ENCODE data around the gene RUFY1. TPM values are rescaled to one million over a fixed set of nuclear protein-coding genes. Genes with fewer than 3 reads are reported as not detected.

RUFY1 gene
- total RNA-seq, 1 experiment from 2014 or later, result 40.9 TPM

DNA sequence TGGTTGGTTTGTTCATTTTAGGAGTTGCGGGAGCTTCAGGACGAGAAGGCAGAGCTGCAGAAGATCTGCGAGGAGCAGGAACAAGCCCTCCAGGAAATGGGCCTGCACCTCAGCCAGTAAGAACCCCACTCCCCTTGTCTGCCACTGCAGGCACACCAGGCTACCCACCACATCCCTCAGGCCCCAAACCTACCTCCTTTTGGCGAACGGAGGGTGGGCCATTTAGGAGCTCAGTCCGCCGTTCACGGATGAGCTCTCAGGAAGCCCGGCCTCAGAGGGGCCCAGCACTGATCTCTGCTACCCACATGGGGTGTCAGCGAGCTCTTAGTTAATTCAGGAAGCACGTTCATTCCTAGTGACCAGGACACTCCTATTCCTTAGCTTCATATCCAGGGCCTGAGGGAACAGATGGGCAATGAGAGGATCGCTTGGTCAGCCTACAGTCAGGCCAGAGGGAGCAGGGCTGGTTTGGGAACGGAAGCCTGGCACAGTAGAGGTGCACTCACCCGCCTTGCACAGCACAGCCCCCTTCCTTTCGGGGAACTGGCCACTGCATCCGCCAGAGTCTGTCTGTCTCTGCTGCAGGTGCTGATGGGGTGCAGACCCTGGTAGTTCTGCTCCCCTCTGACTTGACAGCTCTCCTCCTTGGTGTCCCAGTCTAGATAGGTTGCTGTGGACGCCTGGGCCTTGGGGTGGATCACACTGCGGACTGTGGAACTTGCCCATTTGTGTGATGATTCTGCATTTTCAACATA is 51.7 kb downstream of the RUFY1 start:
- H3K4me3 ChIP-seq (ENCODE audit: low read length), result no peak overlapping the region
- H3K36me3 ChIP-seq (ENCODE audit: insufficient read depth, low read length), result peaks cover 22% of the 10 kb centered on the region

DNA sequence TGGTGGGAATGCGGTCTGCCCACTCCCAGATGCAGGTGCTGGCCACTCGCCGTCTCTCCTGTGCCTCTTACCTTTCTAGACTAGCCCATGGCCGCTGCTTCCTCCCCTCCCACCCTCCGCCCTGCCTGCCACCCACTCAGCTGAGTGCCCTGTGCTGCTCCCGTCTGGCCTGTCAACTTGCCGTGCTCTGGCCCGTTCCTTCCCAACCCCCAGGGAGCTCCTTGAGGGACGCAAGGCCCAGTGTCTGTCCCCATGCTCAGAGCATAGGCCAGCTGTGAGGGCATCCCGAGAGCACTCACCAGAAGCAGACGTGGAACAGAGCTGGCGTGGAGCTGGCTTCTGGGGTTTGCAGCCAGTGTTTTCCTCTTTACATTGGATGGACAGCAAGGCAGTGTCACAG is 53.0 kb downstream of the RUFY1 start:
- H3K4me3 ChIP-seq (ENCODE audit: low read length), result no peak overlapping the region
- peak; percentile 5 for DNase-seq

More for the DNA sequence above, 51.7 kb downstream of the RUFY1 start:
- Histone ChIP-seq H3K9me3 (ENCODE audit: low read length) (no peaks in the 10 kb centered on the region), H3K27ac (ENCODE audit: low read length) (no peak overlapping the region), H3K79me2 (ENCODE audit: low read length) (no peaks in the 10 kb centered on the region), H3K4me2 (ENCODE audit: low read depth, low read length, poor library complexity, severe bottlenecking) (no peak overlapping the region), H3K27me3 (ENCODE audit: low read length) (no peaks in the 10 kb centered on the region), H3K4me1 (ENCODE audit: low read length) (no peaks in the 10 kb centered on the region), H4K20me1 (ENCODE audit: insufficient read depth, low read depth, low read length) (no peaks in the 10 kb centered on the region; the same call in 1 of the 2 replicates), H3K9me2 (replicated peaks; ENCODE audit: insufficient read depth, low read length) (no peaks in the 10 kb centered on the region), H2AFZ (ENCODE audit: low read length) (no peak overlapping the region), H3K9ac (ENCODE audit: low read length) (no peak overlapping the region)
- no peak for DNase-seq

DNA sequence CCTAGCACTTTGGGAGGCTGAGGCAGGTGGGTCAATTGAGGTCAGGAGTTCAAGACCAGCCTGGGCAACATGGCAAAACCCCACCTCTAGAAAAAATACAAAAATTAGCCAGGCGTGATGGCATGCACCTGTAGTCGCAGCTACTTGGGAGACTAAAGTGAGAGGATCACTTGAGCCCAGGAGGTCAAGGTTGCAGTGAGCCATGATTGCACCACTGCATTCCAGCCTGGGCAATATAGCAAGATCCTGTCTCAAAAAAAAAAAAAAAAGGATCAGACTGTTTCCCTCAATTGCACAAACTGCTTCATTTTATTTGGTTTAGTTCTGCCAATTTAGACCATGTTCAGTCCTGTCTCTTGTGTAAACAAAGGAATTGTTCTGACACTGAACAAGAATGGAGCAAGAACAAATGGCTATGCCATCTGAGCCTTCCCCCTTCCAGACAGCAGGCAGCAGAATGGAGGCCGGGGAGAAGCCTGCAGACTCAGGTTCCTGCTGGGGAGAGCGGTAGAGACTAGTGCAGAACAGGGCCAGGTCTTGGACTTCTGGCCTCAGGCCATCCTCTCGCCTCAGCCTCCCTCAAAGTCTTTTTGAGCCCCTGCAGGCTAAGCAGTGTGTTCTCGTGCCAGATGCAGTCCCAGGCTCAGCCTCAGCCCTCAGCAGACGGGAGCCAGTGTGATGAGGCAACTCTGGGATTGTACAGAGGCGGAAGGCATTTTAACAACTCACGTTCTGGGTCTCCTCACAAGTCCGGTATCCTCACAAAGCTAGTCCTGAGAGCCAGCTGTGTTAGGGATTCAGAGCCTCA is 54.9 kb downstream of the RUFY1 start:
- H3K4me3 ChIP-seq (ENCODE audit: low read length), result no peak overlapping the region
- H3K9ac ChIP-seq (ENCODE audit: low read length), result no peak overlapping the region
- no peaks in the 10 kb centered on the region for H3K9me3 ChIP-seq (ENCODE audit: low read length)
- H3K27me3 ChIP-seq (ENCODE audit: low read length), result no peaks in the 10 kb centered on the region
- no peak overlapping the region for H3K27ac ChIP-seq (ENCODE audit: low read length)
- peak; percentile 48 for DNase-seq
- H3K4me1 ChIP-seq (ENCODE audit: low read length), result no peaks in the 10 kb centered on the region
- H3K79me2 ChIP-seq (ENCODE audit: low read length), result no peaks in the 10 kb centered on the region
- H2AFZ ChIP-seq (ENCODE audit: low read length), result no peak overlapping the region
- H3K4me2 ChIP-seq (ENCODE audit: low read depth, low read length, poor library complexity, severe bottlenecking), result no peak overlapping the region
- H3K36me3 ChIP-seq (ENCODE audit: insufficient read depth, low read length), result peaks cover 10% of the 10 kb centered on the region; the same call in 1 of the 2 replicates
- no peaks in the 10 kb centered on the region for H3K9me2 ChIP-seq (replicated peaks; ENCODE audit: insufficient read depth, low read length)
- H4K20me1 ChIP-seq (ENCODE audit: insufficient read depth, low read depth, low read length), result no peaks in the 10 kb centered on the region; the same call in 1 of the 2 replicates

More for the DNA sequence above, 53.0 kb downstream of the RUFY1 start:
- no peaks in the 10 kb centered on the region; the same call in 1 of the 2 replicates for H4K20me1 ChIP-seq (ENCODE audit: insufficient read depth, low read depth, low read length)
- H3K9me2 ChIP-seq (replicated peaks; ENCODE audit: insufficient read depth, low read length), result no peaks in the 10 kb centered on the region
- no peak overlapping the region for H3K27ac ChIP-seq (ENCODE audit: low read length)
- H3K36me3 ChIP-seq (ENCODE audit: insufficient read depth, low read length), result peaks cover 17% of the 10 kb centered on the region
- H3K27me3 ChIP-seq (ENCODE audit: low read length), result no peaks in the 10 kb centered on the region
- H2AFZ ChIP-seq (ENCODE audit: low read length), result no peak overlapping the region
- H3K9me3 ChIP-seq (ENCODE audit: low read length), result no peaks in the 10 kb centered on the region
- H3K9ac ChIP-seq (ENCODE audit: low read length), result no peak overlapping the region
- no peaks in the 10 kb centered on the region for H3K79me2 ChIP-seq (ENCODE audit: low read length)
- no peaks in the 10 kb centered on the region for H3K4me1 ChIP-seq (ENCODE audit: low read length)
- no peak overlapping the region for H3K4me2 ChIP-seq (ENCODE audit: low read depth, low read length, poor library complexity, severe bottlenecking)

DNA sequence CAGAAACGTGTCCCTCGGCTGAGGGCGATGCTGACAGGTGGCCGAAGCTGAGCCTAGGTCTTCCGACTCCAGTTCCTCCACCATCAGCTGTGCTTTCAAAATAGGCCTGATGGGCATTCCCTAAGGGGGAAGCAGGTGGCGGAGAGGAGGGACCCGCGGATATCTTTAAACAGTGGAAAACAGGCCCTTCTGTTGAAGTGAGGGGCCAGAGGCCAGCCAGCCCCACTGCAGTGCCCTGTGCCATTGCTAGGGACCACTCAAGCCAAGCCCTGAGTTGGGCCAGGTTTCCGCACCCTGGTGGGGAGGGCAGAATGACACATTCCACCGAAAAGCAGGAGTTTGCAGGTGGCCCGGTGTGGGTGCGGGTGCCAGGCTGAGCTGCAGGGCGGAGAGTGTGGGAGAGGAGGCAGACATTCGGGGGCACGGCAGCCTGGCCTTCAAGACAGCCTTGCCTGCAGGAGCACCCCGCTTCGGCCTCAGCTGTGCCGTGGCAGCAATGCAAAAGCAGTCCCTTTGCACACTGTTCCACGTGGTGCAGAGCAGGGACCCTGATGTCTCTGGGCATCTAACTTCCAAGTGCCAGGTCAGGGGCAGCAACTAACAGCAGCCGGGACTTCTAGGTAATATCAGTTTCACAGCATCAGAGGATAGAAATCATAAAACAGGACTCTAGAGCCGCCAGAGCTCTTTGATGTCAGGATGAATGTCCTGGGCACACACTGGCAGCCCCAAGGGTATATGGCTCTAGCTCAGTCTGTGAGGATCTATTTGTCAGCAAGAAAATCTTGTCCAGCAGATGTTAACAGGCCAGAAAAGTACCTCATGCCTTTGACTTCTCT is 55.9 kb downstream of the RUFY1 start:
- Histone ChIP-seq H4K20me1 (ENCODE audit: insufficient read depth, low read depth, low read length) (peaks cover 9% of the 10 kb centered on the region; the same call in 1 of the 2 replicates), H3K27me3 (ENCODE audit: low read length) (no peaks in the 10 kb centered on the region), H3K4me2 (ENCODE audit: low read depth, low read length, poor library complexity, severe bottlenecking) (no peak overlapping the region), H3K9me3 (ENCODE audit: low read length) (no peaks in the 10 kb centered on the region), H2AFZ (ENCODE audit: low read length) (no peak overlapping the region), H3K4me3 (ENCODE audit: low read length) (no peak overlapping the region), H3K36me3 (ENCODE audit: insufficient read depth, low read length) (peaks cover 19% of the 10 kb centered on the region; the same call in 1 of the 2 replicates), H3K27ac (ENCODE audit: low read length) (no peak overlapping the region), H3K9me2 (replicated peaks; ENCODE audit: insufficient read depth, low read length) (no peaks in the 10 kb centered on the region), H3K4me1 (ENCODE audit: low read length) (no peaks in the 10 kb centered on the region), H3K79me2 (ENCODE audit: low read length) (no peaks in the 10 kb centered on the region), H3K9ac (ENCODE audit: low read length) (no peak overlapping the region)
- DNase-seq, result peak; percentile 42

DNA sequence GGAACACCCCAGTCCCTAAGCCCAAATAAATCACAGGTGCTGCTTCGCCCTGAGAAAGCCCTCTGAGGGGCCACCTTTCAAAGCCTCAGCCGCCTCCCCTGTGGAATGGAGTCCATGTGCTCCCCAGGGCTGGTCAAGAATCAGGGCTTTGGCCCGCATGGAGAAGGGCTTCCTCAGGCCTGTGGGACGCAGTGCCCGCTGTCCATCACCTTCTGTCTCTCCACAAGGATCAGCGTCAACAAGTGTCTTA is 56.5 kb downstream of the RUFY1 start:
- H3K9me2 ChIP-seq (replicated peaks; ENCODE audit: insufficient read depth, low read length), result no peaks in the 10 kb centered on the region
- H3K36me3 ChIP-seq (ENCODE audit: insufficient read depth, low read length), result peaks cover 19% of the 10 kb centered on the region; the same call in 1 of the 2 replicates
- H3K9ac ChIP-seq (ENCODE audit: low read length), result no peak overlapping the region

DNA sequence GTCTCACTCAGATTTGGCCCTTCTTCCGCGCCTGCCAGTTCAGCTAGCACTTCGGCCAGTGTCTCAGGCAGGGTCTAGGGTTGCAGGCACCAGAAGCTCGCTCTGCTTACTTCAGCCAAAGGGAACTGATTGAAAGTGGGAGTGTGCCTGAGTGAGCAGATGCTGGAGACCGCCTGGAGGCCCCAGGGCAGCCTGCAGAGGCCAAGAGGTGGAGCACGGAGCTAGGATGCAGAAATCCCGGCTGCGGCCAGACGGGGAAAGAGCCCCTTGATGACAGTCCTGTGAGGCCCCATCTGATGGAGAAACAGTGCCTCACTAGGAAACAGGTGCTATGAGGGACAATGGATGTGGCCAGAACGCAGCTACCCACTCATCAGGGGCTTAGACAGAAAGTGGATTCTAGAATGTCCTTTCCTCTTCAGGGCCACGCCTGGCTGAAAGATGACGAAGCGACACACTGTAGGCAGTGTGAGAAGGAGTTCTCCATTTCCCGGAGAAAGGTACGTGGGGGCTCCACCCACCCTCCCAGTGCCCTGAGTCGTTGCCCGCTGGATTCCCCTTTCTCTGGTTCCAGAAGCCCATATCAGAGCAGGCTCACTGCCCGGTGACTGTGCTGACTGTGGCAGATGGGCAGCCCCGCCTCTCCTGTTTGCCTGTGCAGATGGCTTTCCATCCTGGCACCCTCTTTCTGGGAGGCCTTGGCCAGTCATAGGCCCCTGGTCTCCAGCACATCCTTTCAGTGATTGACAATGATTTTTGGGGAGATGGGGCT is 57.0 kb downstream of the RUFY1 start:
- Histone ChIP-seq H3K9ac (ENCODE audit: low read length) (no peak overlapping the region), H3K79me2 (ENCODE audit: low read length) (no peaks in the 10 kb centered on the region), H3K4me2 (ENCODE audit: low read depth, low read length, poor library complexity, severe bottlenecking) (no peak overlapping the region), H3K27ac (ENCODE audit: low read length) (no peak overlapping the region), H3K36me3 (ENCODE audit: insufficient read depth, low read length) (peaks cover 19% of the 10 kb centered on the region; the same call in 1 of the 2 replicates), H4K20me1 (ENCODE audit: insufficient read depth, low read depth, low read length) (peaks cover 9% of the 10 kb centered on the region; the same call in 1 of the 2 replicates), H3K27me3 (ENCODE audit: low read length) (no peaks in the 10 kb centered on the region), H3K9me2 (replicated peaks; ENCODE audit: insufficient read depth, low read length) (no peaks in the 10 kb centered on the region), H2AFZ (ENCODE audit: low read length) (no peak overlapping the region), H3K4me3 (ENCODE audit: low read length) (no peak overlapping the region), H3K4me1 (ENCODE audit: low read length) (no peaks in the 10 kb centered on the region), H3K9me3 (ENCODE audit: low read length) (no peaks in the 10 kb centered on the region)
- DNase-seq, result peak; percentile 59

More for the DNA sequence above, 56.5 kb downstream of the RUFY1 start:
- Histone ChIP-seq H3K79me2 (ENCODE audit: low read length) (no peaks in the 10 kb centered on the region), H3K27me3 (ENCODE audit: low read length) (no peaks in the 10 kb centered on the region), H3K9me3 (ENCODE audit: low read length) (no peaks in the 10 kb centered on the region), H3K4me1 (ENCODE audit: low read length) (no peaks in the 10 kb centered on the region), H2AFZ (ENCODE audit: low read length) (no peak overlapping the region), H3K27ac (ENCODE audit: low read length) (no peak overlapping the region), H3K4me2 (ENCODE audit: low read depth, low read length, poor library complexity, severe bottlenecking) (no peak overlapping the region), H4K20me1 (ENCODE audit: insufficient read depth, low read depth, low read length) (peaks cover 9% of the 10 kb centered on the region; the same call in 1 of the 2 replicates), H3K4me3 (ENCODE audit: low read length) (no peak overlapping the region)
- DNase-seq, result peak; percentile 52

DNA sequence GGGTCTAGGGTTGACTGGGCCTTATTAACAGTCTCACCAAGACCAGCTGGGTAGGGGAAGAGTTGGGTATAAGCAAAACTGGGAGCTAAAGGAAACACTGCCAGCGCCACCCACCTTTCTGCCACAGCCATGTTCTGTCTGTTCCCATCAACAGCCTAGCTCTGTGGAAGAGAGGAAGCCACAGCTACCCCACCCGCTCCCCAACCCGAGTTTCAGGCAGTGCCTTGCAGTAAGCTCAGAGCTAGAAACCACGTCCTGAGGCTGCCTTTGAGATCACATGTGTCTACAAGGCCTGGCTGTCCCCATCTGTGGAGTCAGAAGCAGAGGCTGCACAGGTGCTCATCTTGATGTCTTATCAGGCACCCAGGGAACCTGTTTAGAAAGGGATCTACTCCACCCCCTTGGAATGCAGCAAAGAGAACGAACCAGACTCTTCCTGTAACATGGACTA is 57.8 kb downstream of the RUFY1 start:
- no peak overlapping the region for H3K4me2 ChIP-seq (ENCODE audit: low read depth, low read length, poor library complexity, severe bottlenecking)
- H3K27ac ChIP-seq (ENCODE audit: low read length), result no peak overlapping the region
- no peaks in the 10 kb centered on the region for H3K9me3 ChIP-seq (ENCODE audit: low read length)
- H4K20me1 ChIP-seq (ENCODE audit: insufficient read depth, low read depth, low read length), result peaks cover 11% of the 10 kb centered on the region; the same call in 1 of the 2 replicates
- peaks cover 26% of the 10 kb centered on the region; the same call in 1 of the 2 replicates for H3K36me3 ChIP-seq (ENCODE audit: insufficient read depth, low read length)
- H3K9me2 ChIP-seq (replicated peaks; ENCODE audit: insufficient read depth, low read length), result no peaks in the 10 kb centered on the region
- H3K79me2 ChIP-seq (ENCODE audit: low read length), result no peaks in the 10 kb centered on the region
- no peak overlapping the region for H3K4me3 ChIP-seq (ENCODE audit: low read length)
- peak; percentile 67 for DNase-seq
- H3K27me3 ChIP-seq (ENCODE audit: low read length), result no peaks in the 10 kb centered on the region
- H3K9ac ChIP-seq (ENCODE audit: low read length), result no peak overlapping the region
- H3K4me1 ChIP-seq (ENCODE audit: low read length), result no peaks in the 10 kb centered on the region
- H2AFZ ChIP-seq (ENCODE audit: low read length), result no peak overlapping the region
